Measurements from ENCODE around the gene DMXL1.
"Not testable (repeated sequence)": the region's sequence is repeated elsewhere in the genome, so short reads cannot be mapped to it uniquely, and the experiment has no call there.

DMXL1 gene

GRCh38 chr5:119063579-119064379, 7.1 kb upstream of the DMXL1 start:
- TF ChIP-seq CTCF (IDR thresholded peaks at IDR 0.05; ENCODE audit: borderline replicate concordance, insufficient read depth, low read depth, low read length) = no peak
- H3K4me3 ChIP-seq (ENCODE audit: low read depth, low read length) = no peak overlapping the region

- H3K4me3 ChIP-seq (ENCODE audit: low read depth, low read length) = no peak overlapping the region
Observed at GRCh38 chr5:119067450-119067849, 3.4 kb upstream of the DMXL1 start.

GRCh38 chr5:119070578-119070827, 384 bp upstream of the DMXL1 start:
- TF ChIP-seq CTCF (IDR thresholded peaks at IDR 0.05; ENCODE audit: borderline replicate concordance, insufficient read depth, low read depth, low read length) = no peak
- peak overlapping the region; percentile 99 for H3K4me3 ChIP-seq (ENCODE audit: low read depth, low read length)

More at GRCh38 chr5:119067450-119067849, 3.4 kb upstream of the DMXL1 start:
- no peak for TF ChIP-seq CTCF (IDR thresholded peaks at IDR 0.05; ENCODE audit: borderline replicate concordance, insufficient read depth, low read depth, low read length)

- H3K4me3 ChIP-seq (ENCODE audit: low read depth, low read length) = peak overlapping the region; percentile 99
- no peak for TF ChIP-seq CTCF (IDR thresholded peaks at IDR 0.05; ENCODE audit: borderline replicate concordance, insufficient read depth, low read depth, low read length)
Observed at GRCh38 chr5:119071561-119071995, 691 bp downstream of the DMXL1 start.

- TF ChIP-seq CTCF (IDR thresholded peaks at IDR 0.05; ENCODE audit: borderline replicate concordance, insufficient read depth, low read depth, low read length) = no peak
- H3K4me3 ChIP-seq (ENCODE audit: low read depth, low read length) = peak overlapping the region; percentile 30
Observed at GRCh38 chr5:119072496-119072895, 1.6 kb downstream of the DMXL1 start.

GRCh38 chr5:119073746-119074337, 3.0 kb downstream of the DMXL1 start:
- peak overlapping the region; percentile 30 for H3K4me3 ChIP-seq (ENCODE audit: low read depth, low read length)

GRCh38 chr5:119074419-119074818, 3.5 kb downstream of the DMXL1 start:
- TF ChIP-seq CTCF (IDR thresholded peaks at IDR 0.05; ENCODE audit: borderline replicate concordance, insufficient read depth, low read depth, low read length) = no peak
- no peak overlapping the region for H3K4me3 ChIP-seq (ENCODE audit: low read depth, low read length)

- H3K4me3 ChIP-seq (ENCODE audit: low read depth, low read length) = not testable (repeated sequence)
Observed at GRCh38 chr5:119075269-119075668, 4.4 kb downstream of the DMXL1 start.
